ENCODE results near the gene NKAIN4.

NKAIN4 gene

GRCh38 chr20:63293456-63293855, 39.2 kb upstream of the NKAIN4 start:
- POLR2A ChIA-PET: no interaction called here
- no peak for TF ChIP-seq CTCF (IDR thresholded peaks at IDR 0.05; ENCODE audit: insufficient read depth, low read length, missing control alignments)
- DNase-seq (ENCODE audit: low read depth, low spot score): no peak
- CTCF ChIA-PET: interaction anchor here (2.4 to 10.3 kb wide), 3 partner anchors 12 to 69 kb away, joined by 8 to 92 read pairs (median 41); no protein-coding TSS in a partner anchor
- H3K4me3 ChIP-seq (ENCODE audit: low read depth, low read length): no peak overlapping the region

GRCh38 chr20:63292904-63293303, 38.6 kb upstream of the NKAIN4 start, which contains the start of gene COL20A1:
TSS of gene COL20A1 (plus strand) at chr20:63293186. CDS start at chr20:63295108, 1,922 bp downstream.
- DNase-seq (ENCODE audit: low read depth, low spot score): no peak
- H3K4me3 ChIP-seq (ENCODE audit: low read depth, low read length): no peak within 1 kb of the TSS
- ChIA-PET POLR2A (no interaction called here), CTCF (interaction anchor here (1.3 to 10.3 kb wide), 4 partner anchors 12 to 72 kb away, joined by 4 to 92 read pairs (median 8); no protein-coding TSS in a partner anchor)
- no peak for TF ChIP-seq CTCF (IDR thresholded peaks at IDR 0.05; ENCODE audit: insufficient read depth, low read length, missing control alignments)

- no peak for DNase-seq (ENCODE audit: low read depth, low spot score)
- POLR2A ChIA-PET: interaction anchor here (0.6 kb wide), 1 partner anchor 227 kb away, joined by 3 read pairs; no protein-coding TSS in a partner anchor
- CTCF ChIA-PET: interaction anchor here (1.2 to 10.3 kb wide), 6 partner anchors 8 to 83 kb away, joined by 3 to 92 read pairs (median 7); no protein-coding TSS in a partner anchor
- H3K4me3 ChIP-seq (ENCODE audit: low read depth, low read length): no peak overlapping the region
- no peak for TF ChIP-seq CTCF (IDR thresholded peaks at IDR 0.05; ENCODE audit: insufficient read depth, low read length, missing control alignments)
Observed at GRCh38 chr20:63292292-63292701, 38.0 kb upstream of the NKAIN4 start.

GRCh38 chr20:63291811-63292210, 37.5 kb upstream of the NKAIN4 start:
- no peak for TF ChIP-seq CTCF (IDR thresholded peaks at IDR 0.05; ENCODE audit: insufficient read depth, low read length, missing control alignments)
- ChIA-PET CTCF (interaction anchor here (0.7 to 10.3 kb wide), 10 partner anchors 9 to 82 kb away, joined by 3 to 92 read pairs (median 6); no protein-coding TSS in a partner anchor), POLR2A (no interaction called here)
- H3K4me3 ChIP-seq (ENCODE audit: low read depth, low read length): no peak overlapping the region
- DNase-seq (ENCODE audit: low read depth, low spot score): no peak

GRCh38 chr20:63290677-63291472, 36.6 kb upstream of the NKAIN4 start:
- no peak for DNase-seq (ENCODE audit: low read depth, low spot score)
- POLR2A ChIA-PET: interaction anchor here (1.0 kb wide), 1 partner anchor 18 kb away, joined by 5 read pairs; the partner anchor contains the start of gene ARFGAP1

More at GRCh38 chr20:63290677-63291472, 36.6 kb upstream of the NKAIN4 start:
- CTCF ChIA-PET: interaction anchor here (0.6 to 10.3 kb wide), 16 partner anchors 9 to 94 kb away, joined by 3 to 92 read pairs (median 5); partner anchors contain the start of gene ARFGAP1
- no peak overlapping the region for H3K4me3 ChIP-seq (ENCODE audit: low read depth, low read length)
- peak; percentile 92 for TF ChIP-seq CTCF (IDR thresholded peaks at IDR 0.05; ENCODE audit: insufficient read depth, low read length, missing control alignments)

All from AG04449 (cell line).